Measurements from ENCODE around the gene MAGI2. TPM values are rescaled to one million over a fixed set of nuclear protein-coding genes. Genes with fewer than 3 reads are reported as not detected.

The MAGI2 gene
- total RNA-seq, 1 experiment from 2014 or later, result 0.34 TPM

- H3K27me3 ChIP-seq (replicated peaks; ENCODE audit: insufficient read depth, low read depth, low read length, poor library complexity), result no peaks in the 10 kb centered on the region
- peaks cover 11% of the 10 kb centered on the region for H3K4me1 ChIP-seq (ENCODE audit: insufficient read depth, low read length, poor library complexity, severe bottlenecking)
- H3K4me3 ChIP-seq (ENCODE audit: low read depth, low read length, poor library complexity, severe bottlenecking), result no peak overlapping the region
- CTCF ChIA-PET, result no interaction called here
- no peaks in the 10 kb centered on the region for H3K9me3 ChIP-seq (ENCODE audit: low read depth, low read length, poor library complexity, severe bottlenecking)
- POLR2A ChIA-PET (ENCODE audit: low non-redundant PET), result no interaction called here
- TF ChIP-seq, protein P1, sequence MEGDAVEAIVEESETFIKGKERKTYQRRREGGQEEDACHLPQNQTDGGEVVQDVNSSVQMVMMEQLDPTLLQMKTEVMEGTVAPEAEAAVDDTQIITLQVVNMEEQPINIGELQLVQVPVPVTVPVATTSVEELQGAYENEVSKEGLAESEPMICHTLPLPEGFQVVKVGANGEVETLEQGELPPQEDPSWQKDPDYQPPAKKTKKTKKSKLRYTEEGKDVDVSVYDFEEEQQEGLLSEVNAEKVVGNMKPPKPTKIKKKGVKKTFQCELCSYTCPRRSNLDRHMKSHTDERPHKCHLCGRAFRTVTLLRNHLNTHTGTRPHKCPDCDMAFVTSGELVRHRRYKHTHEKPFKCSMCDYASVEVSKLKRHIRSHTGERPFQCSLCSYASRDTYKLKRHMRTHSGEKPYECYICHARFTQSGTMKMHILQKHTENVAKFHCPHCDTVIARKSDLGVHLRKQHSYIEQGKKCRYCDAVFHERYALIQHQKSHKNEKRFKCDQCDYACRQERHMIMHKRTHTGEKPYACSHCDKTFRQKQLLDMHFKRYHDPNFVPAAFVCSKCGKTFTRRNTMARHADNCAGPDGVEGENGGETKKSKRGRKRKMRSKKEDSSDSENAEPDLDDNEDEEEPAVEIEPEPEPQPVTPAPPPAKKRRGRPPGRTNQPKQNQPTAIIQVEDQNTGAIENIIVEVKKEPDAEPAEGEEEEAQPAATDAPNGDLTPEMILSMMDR (conservative IDR thresholded peaks at IDR 0.05; ENCODE audit: low read depth, low read length), result no peak
- TF ChIP-seq EZH2 (IDR thresholded peaks at IDR 0.05; ENCODE audit: borderline replicate concordance, low read depth, low read length, poor library complexity, severe bottlenecking), result no peak
- no peaks in the 10 kb centered on the region for H3K36me3 ChIP-seq (ENCODE audit: insufficient read depth, low read length, poor library complexity, severe bottlenecking)
- no peak overlapping the region for H3K27ac ChIP-seq (ENCODE audit: low read depth, low read length, poor library complexity, severe bottlenecking)
- no peak for DNase-seq (ENCODE audit: low spot score)
- intact Hi-C loops (cut with micrococcal nuclease; ENCODE audit: unreplicated experiment), result no loop called here
- no TSS peak for BruUV-seq (replicated peaks)
Measured at GRCh38 chr7:78140109-78140508, 1313.4 kb downstream of the MAGI2 start.

DNA sequence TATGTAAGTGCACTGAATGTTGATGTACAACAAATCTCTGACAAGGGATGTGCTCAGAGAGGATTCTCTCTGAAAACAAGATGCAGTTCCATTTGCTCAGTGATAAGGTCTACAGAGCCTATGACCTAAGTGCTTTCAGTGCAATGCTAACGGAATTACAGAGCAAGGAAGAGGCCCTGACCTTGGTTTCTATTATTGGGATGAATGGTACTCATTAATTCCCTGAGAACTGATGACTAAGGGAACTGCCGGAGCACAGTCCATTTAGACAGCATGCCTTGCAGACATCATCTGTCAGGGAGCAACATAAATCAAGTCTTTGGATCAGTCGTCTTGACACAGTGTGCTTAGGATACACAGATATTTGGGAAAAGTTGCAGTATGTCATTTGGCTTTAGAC is 1314.1 kb downstream of the MAGI2 start:
- H3K27ac ChIP-seq (ENCODE audit: low read depth, low read length, poor library complexity, severe bottlenecking), result no peak overlapping the region

GRCh38 chr7:78134774-78135173 is 1318.7 kb downstream of the MAGI2 start:
- no peak overlapping the region for H3K27ac ChIP-seq (ENCODE audit: low read depth, low read length, poor library complexity, severe bottlenecking)
- CTCF ChIA-PET, result interaction anchor here (0.6 to 1.6 kb wide), 13 partner anchors 19 to 299 kb away, joined by 3 to 10 read pairs (median 3); no protein-coding TSS in a partner anchor
- no peak for TF ChIP-seq EZH2 (IDR thresholded peaks at IDR 0.05; ENCODE audit: borderline replicate concordance, low read depth, low read length, poor library complexity, severe bottlenecking)
- TF ChIP-seq, protein P1 (conservative IDR thresholded peaks at IDR 0.05; ENCODE audit: low read depth, low read length), result no peak
- DNase-seq (ENCODE audit: low spot score), result no peak
- BruUV-seq (replicated peaks), result no TSS peak
- H3K4me3 ChIP-seq (ENCODE audit: low read depth, low read length, poor library complexity, severe bottlenecking), result no peak overlapping the region
- POLR2A ChIA-PET (ENCODE audit: low non-redundant PET), result no interaction called here
- H3K27me3 ChIP-seq (replicated peaks; ENCODE audit: insufficient read depth, low read depth, low read length, poor library complexity), result no peaks in the 10 kb centered on the region
- H3K9me3 ChIP-seq (ENCODE audit: low read depth, low read length, poor library complexity, severe bottlenecking), result no peaks in the 10 kb centered on the region
- intact Hi-C loops (cut with micrococcal nuclease; ENCODE audit: unreplicated experiment), result loop anchor here (1.0 to 10.0 kb wide), 5 partner anchors 92 to 800 kb away; no protein-coding TSS in a partner anchor
- H3K36me3 ChIP-seq (ENCODE audit: insufficient read depth, low read length, poor library complexity, severe bottlenecking), result no peaks in the 10 kb centered on the region
- H3K4me1 ChIP-seq (ENCODE audit: insufficient read depth, low read length, poor library complexity, severe bottlenecking), result peaks cover 7% of the 10 kb centered on the region

More for the DNA sequence above, 1314.1 kb downstream of the MAGI2 start:
- TF ChIP-seq EZH2 (IDR thresholded peaks at IDR 0.05; ENCODE audit: borderline replicate concordance, low read depth, low read length, poor library complexity, severe bottlenecking), result no peak
- TF ChIP-seq, protein P1 (conservative IDR thresholded peaks at IDR 0.05; ENCODE audit: low read depth, low read length), result no peak
- ChIA-PET POLR2A (ENCODE audit: low non-redundant PET) (no interaction called here), CTCF (no interaction called here)
- no TSS peak for BruUV-seq (replicated peaks)
- Histone ChIP-seq H3K4me1 (ENCODE audit: insufficient read depth, low read length, poor library complexity, severe bottlenecking) (peaks cover 11% of the 10 kb centered on the region), H3K36me3 (ENCODE audit: insufficient read depth, low read length, poor library complexity, severe bottlenecking) (no peaks in the 10 kb centered on the region), H3K4me3 (ENCODE audit: low read depth, low read length, poor library complexity, severe bottlenecking) (no peak overlapping the region), H3K27me3 (replicated peaks; ENCODE audit: insufficient read depth, low read depth, low read length, poor library complexity) (no peaks in the 10 kb centered on the region), H3K9me3 (ENCODE audit: low read depth, low read length, poor library complexity, severe bottlenecking) (no peaks in the 10 kb centered on the region)
- peak; percentile 25 for DNase-seq (ENCODE audit: low spot score)
- intact Hi-C loops (cut with micrococcal nuclease; ENCODE audit: unreplicated experiment), result loop anchor here (10.0 kb wide), 2 partner anchors 295 to 795 kb away; no protein-coding TSS in a partner anchor

Data from A673 (cell line).